Measurements from ENCODE around the gene SMIM17. TPM values are rescaled to one million over a fixed set of nuclear protein-coding genes. Genes with fewer than 3 reads are reported as not detected.
A peak's percentile ranks its signal among the peaks of the same experiment; 100 is the strongest.

SMIM17 gene
- total and polyA plus RNA-seq, 2 experiments from 2014 or later, result 0.63 TPM; not detected in 1

DNA sequence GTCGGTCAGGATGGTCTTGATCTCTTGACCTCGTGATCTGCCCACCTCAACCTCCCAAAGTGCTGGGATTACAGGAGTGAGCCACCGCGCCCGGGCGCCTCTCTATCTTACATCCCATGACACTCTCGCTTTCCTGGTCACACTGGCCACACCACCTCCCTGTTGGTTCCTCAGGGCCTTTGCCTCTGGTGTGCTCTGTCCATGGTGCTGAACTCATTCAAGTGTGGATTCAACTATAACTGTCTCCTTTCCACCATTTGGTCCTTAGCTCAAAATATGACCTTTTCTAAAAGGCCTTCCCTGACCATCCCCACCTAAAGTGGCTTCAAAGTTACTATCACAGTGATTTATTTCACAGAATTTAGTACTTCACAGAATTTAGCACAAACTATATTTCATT lies 3.7 kb upstream of the SMIM17 start:
- ATAC-seq (no peak), DNase-seq (ENCODE audit: low spot score) (peak; percentile 48)
- no peak overlapping the region for H3K4me3 Mint-ChIP-seq
- no peaks in the 10 kb centered on the region for H3K79me2 ChIP-seq (replicated peaks; ENCODE audit: insufficient read depth)
- no peak overlapping the region for H3K27ac Mint-ChIP-seq
- H3K36me3 ChIP-seq (ENCODE audit: insufficient read depth), result no peaks in the 10 kb centered on the region; the same call in 1 of the 2 replicates
- H3K4me2 ChIP-seq, result no peak overlapping the region
- H3K9me3 Mint-ChIP-seq, result peaks cover 88% of the 10 kb centered on the region
- no peaks in the 10 kb centered on the region for H4K20me1 ChIP-seq (replicated peaks; ENCODE audit: insufficient read depth)
- H3K27me3 Mint-ChIP-seq (ENCODE audit: insufficient read depth, low read depth, poor library complexity), result peaks cover 9% of the 10 kb centered on the region
- no peaks in the 10 kb centered on the region for H3F3A ChIP-seq (replicated peaks; ENCODE audit: low read depth)
- H3K4me1 Mint-ChIP-seq, result no peaks in the 10 kb centered on the region
- no peaks in the 10 kb centered on the region for H3K27me3 ChIP-seq (ENCODE audit: insufficient read depth)
- H3K4me1 ChIP-seq (ENCODE audit: insufficient read depth), result no peaks in the 10 kb centered on the region
- no peak overlapping the region for H3K4me3 ChIP-seq
- H3K36me3 Mint-ChIP-seq (ENCODE audit: low read depth), result peaks cover 28% of the 10 kb centered on the region
- TF ChIP-seq STAT1 (IDR thresholded peaks at IDR 0.05; ENCODE audit: unreplicated experiment) (no peak), JUNB (IDR thresholded peaks at IDR 0.05; ENCODE audit: unreplicated experiment) (no peak), POLR2AphosphoS5 (IDR thresholded peaks at IDR 0.05; ENCODE audit: low read depth) (no peak), ZNF114 (CRISPR knock-in tag; IDR thresholded peaks at IDR 0.05) (no peak), EZH2phosphoT487 (IDR thresholded peaks at IDR 0.05; ENCODE audit: unreplicated experiment) (no peak), NANOG (IDR thresholded peaks at IDR 0.05; ENCODE audit: borderline replicate concordance) (no peak)
- TF ChIP-seq, protein P1, sequence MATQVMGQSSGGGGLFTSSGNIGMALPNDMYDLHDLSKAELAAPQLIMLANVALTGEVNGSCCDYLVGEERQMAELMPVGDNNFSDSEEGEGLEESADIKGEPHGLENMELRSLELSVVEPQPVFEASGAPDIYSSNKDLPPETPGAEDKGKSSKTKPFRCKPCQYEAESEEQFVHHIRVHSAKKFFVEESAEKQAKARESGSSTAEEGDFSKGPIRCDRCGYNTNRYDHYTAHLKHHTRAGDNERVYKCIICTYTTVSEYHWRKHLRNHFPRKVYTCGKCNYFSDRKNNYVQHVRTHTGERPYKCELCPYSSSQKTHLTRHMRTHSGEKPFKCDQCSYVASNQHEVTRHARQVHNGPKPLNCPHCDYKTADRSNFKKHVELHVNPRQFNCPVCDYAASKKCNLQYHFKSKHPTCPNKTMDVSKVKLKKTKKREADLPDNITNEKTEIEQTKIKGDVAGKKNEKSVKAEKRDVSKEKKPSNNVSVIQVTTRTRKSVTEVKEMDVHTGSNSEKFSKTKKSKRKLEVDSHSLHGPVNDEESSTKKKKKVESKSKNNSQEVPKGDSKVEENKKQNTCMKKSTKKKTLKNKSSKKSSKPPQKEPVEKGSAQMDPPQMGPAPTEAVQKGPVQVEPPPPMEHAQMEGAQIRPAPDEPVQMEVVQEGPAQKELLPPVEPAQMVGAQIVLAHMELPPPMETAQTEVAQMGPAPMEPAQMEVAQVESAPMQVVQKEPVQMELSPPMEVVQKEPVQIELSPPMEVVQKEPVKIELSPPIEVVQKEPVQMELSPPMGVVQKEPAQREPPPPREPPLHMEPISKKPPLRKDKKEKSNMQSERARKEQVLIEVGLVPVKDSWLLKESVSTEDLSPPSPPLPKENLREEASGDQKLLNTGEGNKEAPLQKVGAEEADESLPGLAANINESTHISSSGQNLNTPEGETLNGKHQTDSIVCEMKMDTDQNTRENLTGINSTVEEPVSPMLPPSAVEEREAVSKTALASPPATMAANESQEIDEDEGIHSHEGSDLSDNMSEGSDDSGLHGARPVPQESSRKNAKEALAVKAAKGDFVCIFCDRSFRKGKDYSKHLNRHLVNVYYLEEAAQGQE (IDR thresholded peaks at IDR 0.05; ENCODE audit: unreplicated experiment), result peak; percentile 66
- TF ChIP-seq, protein P2, sequence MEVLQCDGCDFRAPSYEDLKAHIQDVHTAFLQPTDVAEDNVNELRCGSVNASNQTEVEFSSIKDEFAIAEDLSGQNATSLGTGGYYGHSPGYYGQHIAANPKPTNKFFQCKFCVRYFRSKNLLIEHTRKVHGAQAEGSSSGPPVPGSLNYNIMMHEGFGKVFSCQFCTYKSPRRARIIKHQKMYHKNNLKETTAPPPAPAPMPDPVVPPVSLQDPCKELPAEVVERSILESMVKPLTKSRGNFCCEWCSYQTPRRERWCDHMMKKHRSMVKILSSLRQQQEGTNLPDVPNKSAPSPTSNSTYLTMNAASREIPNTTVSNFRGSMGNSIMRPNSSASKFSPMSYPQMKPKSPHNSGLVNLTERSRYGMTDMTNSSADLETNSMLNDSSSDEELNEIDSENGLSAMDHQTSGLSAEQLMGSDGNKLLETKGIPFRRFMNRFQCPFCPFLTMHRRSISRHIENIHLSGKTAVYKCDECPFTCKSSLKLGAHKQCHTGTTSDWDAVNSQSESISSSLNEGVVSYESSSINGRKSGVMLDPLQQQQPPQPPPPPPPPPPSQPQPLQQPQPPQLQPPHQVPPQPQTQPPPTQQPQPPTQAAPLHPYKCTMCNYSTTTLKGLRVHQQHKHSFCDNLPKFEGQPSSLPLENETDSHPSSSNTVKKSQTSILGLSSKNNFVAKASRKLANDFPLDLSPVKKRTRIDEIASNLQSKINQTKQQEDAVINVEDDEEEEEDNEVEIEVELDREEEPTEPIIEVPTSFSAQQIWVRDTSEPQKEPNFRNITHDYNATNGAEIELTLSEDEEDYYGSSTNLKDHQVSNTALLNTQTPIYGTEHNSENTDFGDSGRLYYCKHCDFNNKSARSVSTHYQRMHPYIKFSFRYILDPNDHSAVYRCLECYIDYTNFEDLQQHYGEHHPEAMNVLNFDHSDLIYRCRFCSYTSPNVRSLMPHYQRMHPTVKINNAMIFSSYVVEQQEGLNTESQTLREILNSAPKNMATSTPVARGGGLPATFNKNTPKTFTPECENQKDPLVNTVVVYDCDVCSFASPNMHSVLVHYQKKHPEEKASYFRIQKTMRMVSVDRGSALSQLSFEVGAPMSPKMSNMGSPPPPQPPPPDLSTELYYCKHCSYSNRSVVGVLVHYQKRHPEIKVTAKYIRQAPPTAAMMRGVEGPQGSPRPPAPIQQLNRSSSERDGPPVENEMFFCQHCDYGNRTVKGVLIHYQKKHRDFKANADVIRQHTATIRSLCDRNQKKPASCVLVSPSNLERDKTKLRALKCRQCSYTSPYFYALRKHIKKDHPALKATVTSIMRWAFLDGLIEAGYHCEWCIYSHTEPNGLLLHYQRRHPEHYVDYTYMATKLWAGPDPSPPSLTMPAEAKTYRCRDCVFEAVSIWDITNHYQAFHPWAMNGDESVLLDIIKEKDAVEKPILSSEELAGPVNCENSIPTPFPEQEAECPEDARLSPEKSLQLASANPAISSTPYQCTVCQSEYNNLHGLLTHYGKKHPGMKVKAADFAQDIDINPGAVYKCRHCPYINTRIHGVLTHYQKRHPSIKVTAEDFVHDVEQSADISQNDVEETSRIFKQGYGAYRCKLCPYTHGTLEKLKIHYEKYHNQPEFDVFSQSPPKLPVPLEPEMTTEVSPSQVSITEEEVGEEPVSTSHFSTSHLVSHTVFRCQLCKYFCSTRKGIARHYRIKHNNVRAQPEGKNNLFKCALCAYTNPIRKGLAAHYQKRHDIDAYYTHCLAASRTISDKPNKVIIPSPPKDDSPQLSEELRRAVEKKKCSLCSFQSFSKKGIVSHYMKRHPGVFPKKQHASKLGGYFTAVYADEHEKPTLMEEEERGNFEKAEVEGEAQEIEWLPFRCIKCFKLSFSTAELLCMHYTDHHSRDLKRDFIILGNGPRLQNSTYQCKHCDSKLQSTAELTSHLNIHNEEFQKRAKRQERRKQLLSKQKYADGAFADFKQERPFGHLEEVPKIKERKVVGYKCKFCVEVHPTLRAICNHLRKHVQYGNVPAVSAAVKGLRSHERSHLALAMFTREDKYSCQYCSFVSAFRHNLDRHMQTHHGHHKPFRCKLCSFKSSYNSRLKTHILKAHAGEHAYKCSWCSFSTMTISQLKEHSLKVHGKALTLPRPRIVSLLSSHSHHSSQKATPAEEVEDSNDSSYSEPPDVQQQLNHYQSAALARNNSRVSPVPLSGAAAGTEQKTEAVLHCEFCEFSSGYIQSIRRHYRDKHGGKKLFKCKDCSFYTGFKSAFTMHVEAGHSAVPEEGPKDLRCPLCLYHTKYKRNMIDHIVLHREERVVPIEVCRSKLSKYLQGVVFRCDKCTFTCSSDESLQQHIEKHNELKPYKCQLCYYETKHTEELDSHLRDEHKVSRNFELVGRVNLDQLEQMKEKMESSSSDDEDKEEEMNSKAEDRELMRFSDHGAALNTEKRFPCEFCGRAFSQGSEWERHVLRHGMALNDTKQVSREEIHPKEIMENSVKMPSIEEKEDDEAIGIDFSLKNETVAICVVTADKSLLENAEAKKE (CRISPR knock-in tag; IDR thresholded peaks at IDR 0.05), result no peak
- no peak overlapping the region for H2AFZ ChIP-seq
- no peak overlapping the region for H3K27ac ChIP-seq (ENCODE audit: low read depth)
- H3K9me2 ChIP-seq (ENCODE audit: insufficient read depth), result no peaks in the 10 kb centered on the region

All from GM23338 (cell line).